PC-3 (cell line): Measurements from ENCODE around the gene CFAP47. TPM values are rescaled to one million over a fixed set of nuclear protein-coding genes. Genes with fewer than 3 reads are reported as not detected.

Experiments used
- ATAC-seq: fragments of 200-7000 bp; cut with Tn5 transposase; 2 replicates; pipeline ENCODE4 v1.9.1; 2020; ENCODE audit warnings: mild to moderate bottlenecking, moderate library complexity
- BruUV-seq: library from RNA; stranded (reverse); fragments of 400-500 nt; replicated peaks from 2 replicates; lab custom pipeline; 2021; lab: Mats Ljungman, UMichigan
- CTCF ChIA-PET: fragments of 300-600 bp; sonication (Branson Sonifier 250); formaldehyde crosslinking; loops from one replicate; lab custom pipeline; 2022; ENCODE audit warnings: antibody characterized with exemption; lab: Charles Lee
- POLR2A ChIA-PET: fragments of 300-600 bp; sonication (Branson Sonifier 250); formaldehyde crosslinking; loops from one replicate; lab custom pipeline; 2022; ENCODE audit warnings: antibody characterized with exemption; ENCODE audit not compliant: unreplicated experiment; lab: Charles Lee
- DNase-seq: peaks from one replicate; pipeline ENCODE4 v3.0.0-alpha.2; 2015
- H2AFZ ChIP-seq: fragments of 300-600 bp; sonication (generic); 2 replicates; pipeline ENCODE4 v1.6.0; 2016; ENCODE audit warnings: antibody characterized with exemption, low read length
- H3F3A ChIP-seq: fragments of 300-600 bp; sonication (generic); one replicate; pipeline ENCODE4 v1.6.0; 2017; ENCODE audit warnings: antibody characterized with exemption, low read length, control low read depth, mild to moderate bottlenecking; ENCODE audit not compliant: unreplicated experiment
- H3K27ac ChIP-seq: fragments of 300-600 bp; sonication (generic); 2 replicates; pipeline ENCODE4 v1.5.1; 2016; ENCODE audit warnings: mild to moderate bottlenecking, low read length
- H3K27me3 ChIP-seq: fragments of 300-600 bp; sonication (generic); 2 replicates; pipeline ENCODE4 v1.6.1; 2016; ENCODE audit warnings: low read length, mixed read lengths
- H3K36me3 ChIP-seq: fragments of 300-600 bp; sonication (generic); 2 replicates; pipeline ENCODE4 v1.6.1; 2016; ENCODE audit warnings: low read depth, mixed run types, low read length, mixed read lengths
- H3K4me1 ChIP-seq: fragments of 300-600 bp; sonication (generic); 2 replicates; pipeline ENCODE4 v1.5.1; 2016; ENCODE audit warnings: low read length; ENCODE audit not compliant: insufficient read depth
- H3K4me2 ChIP-seq: fragments of 300-600 bp; sonication (generic); 2 replicates; pipeline ENCODE4 v1.6.0; 2016; ENCODE audit warnings: low read length
- H3K4me3 ChIP-seq: fragments of 300-600 bp; sonication (generic); 2 replicates; pipeline ENCODE4 v1.5.1; 2016; ENCODE audit warnings: mild to moderate bottlenecking, low read length, mixed read lengths
- H3K79me2 ChIP-seq: fragments of 300-600 bp; sonication (generic); 2 replicates; pipeline ENCODE4 v1.6.1; 2017; ENCODE audit warnings: low read length, mixed read lengths
- H3K9ac ChIP-seq: fragments of 300-600 bp; sonication (generic); 2 replicates; pipeline ENCODE4 v1.6.0; 2016; ENCODE audit warnings: mild to moderate bottlenecking, low read length
- H3K9me2 ChIP-seq: fragments of 300-600 bp; sonication (generic); replicated peaks from 2 replicates; pipeline ENCODE4 v1.6.1; 2016; ENCODE audit warnings: mixed run types, low read length, mixed read lengths
- H3K9me3 ChIP-seq: fragments of 300-600 bp; sonication (generic); 2 replicates; pipeline ENCODE4 v1.6.1; 2016; ENCODE audit warnings: low read length, mixed read lengths
- H4K20me1 ChIP-seq: fragments of 300-600 bp; sonication (generic); 2 replicates; pipeline ENCODE4 v1.6.1; 2016; ENCODE audit warnings: low read length, mixed read lengths
- EZH2 ChIP-seq: fragments of 300-600 bp; sonication (generic); IDR thresholded peaks from one replicate; pipeline ENCODE4 v1.6.1; 2017; ENCODE audit warnings: antibody characterized with exemption, mild to moderate bottlenecking, low read length; ENCODE audit not compliant: unreplicated experiment
- EZH2phosphoT487 ChIP-seq: fragments of 300-600 bp; sonication (generic); IDR thresholded peaks from 2 replicates; pipeline ENCODE4 v1.6.1; 2018; ENCODE audit warnings: mild to moderate bottlenecking, antibody characterized with exemption, low read length, borderline replicate concordance
- intact Hi-C: fragments of 100-400 bp; cut with micrococcal nuclease; formaldehyde crosslinking; loops from 2 replicates; pipeline ENCODE4 v1.9.0; 2023
- total RNA-seq: library from RNA; depleted of rRNA; stranded (reverse); fragments of >200 nt; gene quantifications from 2 replicates; pipeline ENCODE4 v1.2.3, GENCODE V29; 2014
- TF ChIP-seq, protein P1 (sequence below): fragments of 300-600 bp; sonication (generic); conservative IDR thresholded peaks from 2 replicates; pipeline ENCODE4 v1.5.1; 2017; ENCODE audit warnings: antibody characterized with exemption, low read depth, mild to moderate bottlenecking, low read length

Gene CFAP47
- total RNA-seq, 1 experiment from 2014 or later, result not detected

GRCh38 chrX:36160081-36160480 is 240.5 kb downstream of the CFAP47 start:
- Histone ChIP-seq H3F3A (no peaks in the 10 kb centered on the region), H3K36me3 (no peaks in the 10 kb centered on the region), H3K27me3 (no peaks in the 10 kb centered on the region), H4K20me1 (no peaks in the 10 kb centered on the region), H3K4me1 (no peaks in the 10 kb centered on the region), H3K27ac (no peak overlapping the region), H3K9me2 (no peaks in the 10 kb centered on the region), H3K4me2 (no peak overlapping the region), H3K9me3 (no peaks in the 10 kb centered on the region), H3K9ac (no peak overlapping the region), H3K79me2 (no peaks in the 10 kb centered on the region), H2AFZ (no peak overlapping the region), H3K4me3 (no peak overlapping the region)
- ChIA-PET CTCF (no interaction called here), POLR2A (no interaction called here)
- BruUV-seq, result no TSS peak
- DNase-seq, result no peak
- intact Hi-C loops, result no loop called here
- no peak for ATAC-seq
- TF ChIP-seq, protein P1, sequence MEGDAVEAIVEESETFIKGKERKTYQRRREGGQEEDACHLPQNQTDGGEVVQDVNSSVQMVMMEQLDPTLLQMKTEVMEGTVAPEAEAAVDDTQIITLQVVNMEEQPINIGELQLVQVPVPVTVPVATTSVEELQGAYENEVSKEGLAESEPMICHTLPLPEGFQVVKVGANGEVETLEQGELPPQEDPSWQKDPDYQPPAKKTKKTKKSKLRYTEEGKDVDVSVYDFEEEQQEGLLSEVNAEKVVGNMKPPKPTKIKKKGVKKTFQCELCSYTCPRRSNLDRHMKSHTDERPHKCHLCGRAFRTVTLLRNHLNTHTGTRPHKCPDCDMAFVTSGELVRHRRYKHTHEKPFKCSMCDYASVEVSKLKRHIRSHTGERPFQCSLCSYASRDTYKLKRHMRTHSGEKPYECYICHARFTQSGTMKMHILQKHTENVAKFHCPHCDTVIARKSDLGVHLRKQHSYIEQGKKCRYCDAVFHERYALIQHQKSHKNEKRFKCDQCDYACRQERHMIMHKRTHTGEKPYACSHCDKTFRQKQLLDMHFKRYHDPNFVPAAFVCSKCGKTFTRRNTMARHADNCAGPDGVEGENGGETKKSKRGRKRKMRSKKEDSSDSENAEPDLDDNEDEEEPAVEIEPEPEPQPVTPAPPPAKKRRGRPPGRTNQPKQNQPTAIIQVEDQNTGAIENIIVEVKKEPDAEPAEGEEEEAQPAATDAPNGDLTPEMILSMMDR, result no peak
- TF ChIP-seq EZH2phosphoT487 (no peak), EZH2 (no peak)

DNA sequence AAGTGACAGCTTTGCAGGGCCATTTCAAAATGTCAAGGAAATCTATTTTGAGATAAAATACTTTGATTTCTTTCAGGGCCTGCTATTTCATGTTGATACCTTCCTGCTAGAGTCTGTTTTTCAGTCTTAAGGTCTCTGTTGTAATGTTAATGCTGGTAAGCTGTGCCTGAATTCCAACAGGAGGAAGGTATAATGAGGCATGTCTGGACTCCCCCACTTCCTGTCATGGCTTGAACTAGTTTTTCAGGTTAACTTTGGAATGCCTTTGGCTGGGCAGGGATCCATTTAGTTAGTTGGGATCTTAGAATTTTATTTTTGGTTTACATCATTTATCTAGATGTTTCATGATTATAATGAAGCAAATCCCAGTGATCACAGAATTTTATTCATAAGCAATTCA is 279.0 kb downstream of the CFAP47 start:
- intact Hi-C loops, result no loop called here
- Histone ChIP-seq H3K4me2 (no peak overlapping the region), H3K9me3 (no peaks in the 10 kb centered on the region), H3F3A (no peaks in the 10 kb centered on the region), H3K27ac (no peak overlapping the region), H3K27me3 (no peaks in the 10 kb centered on the region), H3K4me1 (no peaks in the 10 kb centered on the region), H3K9ac (no peak overlapping the region), H3K79me2 (no peaks in the 10 kb centered on the region), H3K9me2 (no peaks in the 10 kb centered on the region), H2AFZ (no peak overlapping the region), H3K4me3 (no peak overlapping the region), H4K20me1 (no peaks in the 10 kb centered on the region), H3K36me3 (no peaks in the 10 kb centered on the region)
- POLR2A ChIA-PET, result no interaction called here
- DNase-seq, result no peak
- BruUV-seq, result no TSS peak
- no peak for ATAC-seq
- no peak for TF ChIP-seq EZH2phosphoT487
- CTCF ChIA-PET, result no interaction called here

DNA sequence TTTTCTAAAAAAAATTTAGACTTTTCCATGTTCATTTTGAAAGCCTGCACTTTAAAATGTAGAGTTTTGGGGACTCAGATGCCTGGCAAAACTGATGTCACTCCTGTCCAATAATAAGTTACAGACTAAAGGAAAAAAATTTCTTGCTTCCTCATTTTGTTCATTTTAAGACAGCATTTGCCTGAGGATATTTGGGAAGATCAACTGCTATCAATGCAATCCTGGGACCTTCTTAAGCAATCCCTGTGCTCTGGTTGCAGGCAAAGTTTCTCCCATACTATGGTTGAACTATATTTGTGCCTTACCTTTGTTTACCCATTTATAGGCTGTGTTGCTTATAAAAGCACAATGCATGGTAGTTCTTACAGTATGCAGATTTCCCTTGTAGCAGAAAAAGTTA is 280.4 kb downstream of the CFAP47 start:
- BruUV-seq, result no TSS peak
- no peak for DNase-seq
- CTCF ChIA-PET, result no interaction called here

More for the DNA sequence above, 280.4 kb downstream of the CFAP47 start:
- Histone ChIP-seq H3K27ac (no peak overlapping the region), H2AFZ (no peak overlapping the region), H3K4me2 (no peak overlapping the region), H4K20me1 (no peaks in the 10 kb centered on the region), H3K36me3 (no peaks in the 10 kb centered on the region), H3K9me3 (no peaks in the 10 kb centered on the region), H3K4me3 (no peak overlapping the region), H3K4me1 (no peaks in the 10 kb centered on the region), H3K9ac (no peak overlapping the region), H3K27me3 (no peaks in the 10 kb centered on the region), H3K79me2 (no peaks in the 10 kb centered on the region), H3F3A (no peaks in the 10 kb centered on the region), H3K9me2 (no peaks in the 10 kb centered on the region)
- TF ChIP-seq EZH2phosphoT487 (no peak), EZH2 (no peak)
- TF ChIP-seq, protein P1, result no peak
- intact Hi-C loops, result no loop called here
- POLR2A ChIA-PET, result no interaction called here
- ATAC-seq, result no peak
